Right forelimb (tissue), 1 donor: Measurements from ENCODE around the gene RALGAPA2.

Source experiments
- DNase-seq: peaks from one replicate; pipeline ENCODE4 v3.0.0-alpha.2; 2018

RALGAPA2 gene

GRCh38 chr20:20720158-20720557, 7.7 kb upstream of the RALGAPA2 start:
- no peak for DNase-seq

- no peak for DNase-seq
Measured at GRCh38 chr20:20719411-20719810, 7.0 kb upstream of the RALGAPA2 start.

DNA sequence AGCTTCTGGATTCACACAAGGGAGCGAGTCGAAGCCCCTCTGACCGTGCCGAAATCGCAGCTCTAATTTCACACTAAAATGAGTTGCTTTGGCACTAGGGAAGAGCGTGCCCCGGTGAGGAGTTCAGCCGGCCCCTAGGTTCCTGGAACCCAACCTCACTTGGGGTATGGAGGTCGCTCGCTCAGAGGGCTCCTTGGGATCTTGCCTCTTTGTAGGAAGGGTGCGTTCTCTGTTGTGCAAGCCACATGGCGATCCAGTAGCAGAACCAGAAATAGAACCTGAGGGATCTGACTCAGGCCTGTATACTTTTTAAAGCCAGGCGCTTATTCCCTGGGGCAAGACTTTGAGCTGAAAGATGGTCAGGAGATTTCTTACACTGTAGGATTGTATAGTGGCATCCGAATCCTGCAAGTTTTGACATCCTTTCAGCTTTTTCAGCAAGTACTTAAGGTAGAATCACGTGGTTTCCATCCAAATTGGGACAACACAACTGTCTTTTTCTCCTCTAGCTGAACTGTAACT, 861 bp upstream of the RALGAPA2 start:
- DNase-seq, result no peak

DNA sequence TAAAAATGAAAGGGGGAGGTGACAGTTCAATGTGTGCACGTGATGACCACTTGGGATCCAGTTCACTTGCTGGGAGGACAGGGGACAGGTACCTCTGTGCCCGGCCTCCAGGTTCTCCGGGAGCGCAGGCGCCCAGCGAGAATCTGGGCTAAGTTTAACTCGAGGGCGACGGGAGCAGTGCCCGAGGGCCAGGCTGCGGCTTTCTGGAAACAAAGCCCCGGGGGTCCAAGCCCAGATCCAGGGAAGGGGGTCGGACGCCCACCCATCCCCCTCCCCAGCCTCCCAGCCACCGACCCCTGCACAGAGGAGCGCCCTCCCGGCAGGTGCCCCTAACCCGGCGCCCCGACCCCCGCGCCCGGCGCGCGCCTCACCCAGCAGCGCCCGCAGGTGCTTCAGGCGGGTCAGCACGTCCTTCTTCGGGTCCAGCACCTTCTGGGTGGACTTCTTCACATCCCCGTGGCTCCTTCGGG, 405 bp downstream of the RALGAPA2 start:
- no peak for DNase-seq

DNA sequence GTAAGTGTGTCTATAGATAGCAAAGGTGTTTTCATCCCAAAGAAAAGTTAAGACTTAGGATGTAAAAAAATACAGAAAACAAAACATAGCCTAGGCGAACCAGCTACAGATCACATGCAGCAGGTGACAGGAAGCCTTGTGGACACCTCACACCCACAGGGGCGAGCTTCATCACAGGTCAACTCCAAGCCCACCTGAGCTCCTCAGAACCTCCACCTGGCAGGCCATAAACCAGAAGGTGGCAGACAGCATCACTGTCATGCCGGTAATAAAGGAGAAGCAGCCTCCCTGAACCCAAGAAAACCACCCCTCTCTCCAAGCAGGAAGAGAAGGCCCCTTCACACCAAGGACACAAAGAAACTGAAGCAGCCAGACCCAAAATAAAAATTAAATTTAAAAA, 1.0 kb downstream of the RALGAPA2 start:
- no peak for DNase-seq

GRCh38 chr20:20710443-20711315, 1.8 kb downstream of the RALGAPA2 start:
- no peak for DNase-seq

GRCh38 chr20:20709887-20710286, 2.6 kb downstream of the RALGAPA2 start:
- DNase-seq, result no peak

DNA sequence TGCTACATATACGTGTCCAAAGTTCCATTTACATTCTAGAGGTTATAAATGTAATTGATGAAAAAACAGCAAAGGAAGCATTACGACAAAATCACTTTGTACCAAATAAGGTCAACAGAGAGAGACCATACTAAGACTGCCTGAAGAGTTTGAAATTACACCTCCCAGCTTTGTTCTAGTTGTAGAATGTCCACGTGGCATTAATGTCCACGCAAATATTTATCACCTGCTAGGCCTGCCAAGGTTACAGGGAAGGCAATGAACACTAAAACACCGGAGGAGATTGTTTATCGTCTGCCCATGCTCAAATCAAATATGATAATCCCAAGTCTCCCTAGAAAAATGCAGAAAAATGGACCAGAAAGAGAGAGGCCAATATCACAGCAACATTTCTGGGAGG, 6.2 kb downstream of the RALGAPA2 start:
- no peak for DNase-seq

- DNase-seq, result no peak
Measured at GRCh38 chr20:20702330-20703245, 9.9 kb downstream of the RALGAPA2 start.

- no peak for DNase-seq
Measured at GRCh38 chr20:20699917-20700316, 12.5 kb downstream of the RALGAPA2 start.

- no peak for DNase-seq
Measured at GRCh38 chr20:20699144-20699543, 13.3 kb downstream of the RALGAPA2 start.

DNA sequence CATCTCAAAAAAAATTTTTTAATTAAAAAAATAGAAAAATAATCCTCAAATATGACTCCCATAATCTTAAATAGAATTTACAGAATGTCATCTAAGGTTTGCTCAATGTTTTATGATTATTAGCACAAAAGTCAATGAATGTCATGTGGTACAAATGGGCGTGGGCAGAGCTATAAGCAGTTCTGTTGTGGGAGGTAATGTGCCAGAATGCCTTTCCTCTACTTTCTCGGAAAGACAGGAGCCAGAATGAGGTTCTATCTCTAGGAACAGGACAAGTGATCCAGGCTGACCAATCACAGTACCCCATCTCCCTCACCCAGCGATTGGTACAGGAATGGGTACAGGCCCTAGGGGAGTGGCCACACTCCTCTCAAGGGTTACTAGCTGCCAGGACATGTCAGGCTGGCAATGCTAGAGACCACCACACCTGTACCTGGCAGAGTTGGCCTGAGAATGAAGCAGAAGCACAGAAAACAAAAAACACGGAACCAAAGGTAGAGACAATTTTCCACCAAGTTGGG, 15.1 kb downstream of the RALGAPA2 start:
- DNase-seq, result no peak

DNA sequence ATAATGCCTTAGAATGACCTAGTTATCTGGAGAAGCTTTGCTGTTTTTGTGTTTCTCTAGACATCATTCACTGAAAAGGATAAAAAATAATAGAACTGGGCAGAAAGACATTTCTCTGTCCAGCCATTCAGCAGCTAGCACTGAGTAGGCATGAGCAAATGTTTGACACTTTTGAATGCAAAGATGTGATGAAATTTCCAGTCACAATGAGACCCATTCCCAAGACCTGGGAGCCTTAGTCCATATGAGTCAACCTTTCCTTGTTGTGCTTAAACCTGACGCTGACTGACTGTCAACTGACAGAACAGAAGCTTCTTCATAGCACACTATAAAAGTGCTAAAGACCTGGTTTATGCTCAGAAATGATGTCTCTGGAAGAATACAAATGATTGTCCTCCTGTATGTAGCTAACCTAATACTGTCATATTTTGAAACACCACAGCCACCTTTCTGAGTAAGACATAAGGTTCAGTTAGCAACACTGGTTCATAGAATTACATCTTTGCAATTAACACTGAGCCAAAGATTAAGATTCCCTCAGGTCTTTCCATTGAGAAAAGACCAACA, 17.1 kb downstream of the RALGAPA2 start:
- no peak for DNase-seq

- no peak for DNase-seq
Measured at GRCh38 chr20:20694591-20694990, 17.9 kb downstream of the RALGAPA2 start.

GRCh38 chr20:20692587-20692986, 19.9 kb downstream of the RALGAPA2 start:
- no peak for DNase-seq

- DNase-seq, result no peak
Measured at GRCh38 chr20:20691477-20692235, 20.8 kb downstream of the RALGAPA2 start.

- DNase-seq, result no peak
Measured at GRCh38 chr20:20690676-20691476, 21.6 kb downstream of the RALGAPA2 start.

DNA sequence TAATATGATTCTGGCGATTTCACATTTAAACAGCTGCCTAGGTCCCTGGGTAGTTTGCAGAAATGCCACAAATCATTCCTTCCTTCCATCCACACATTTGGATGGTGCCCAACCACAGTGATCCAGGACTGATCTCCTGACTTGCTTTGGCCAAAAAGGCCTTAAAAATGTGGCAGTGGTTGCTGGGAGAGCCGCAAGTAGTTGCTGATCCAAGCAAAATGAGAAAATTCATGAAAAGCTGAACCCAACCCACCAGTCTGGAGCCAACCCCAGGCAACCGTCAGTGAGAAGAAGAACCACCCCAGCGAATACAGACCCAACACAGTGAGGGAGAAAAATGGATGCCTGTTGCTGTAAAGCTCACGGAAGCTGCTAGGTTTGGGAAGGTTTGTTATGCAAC, 25.1 kb downstream of the RALGAPA2 start:
- no peak for DNase-seq

- DNase-seq, result no peak
Measured at GRCh38 chr20:20685635-20686034, 26.8 kb downstream of the RALGAPA2 start.

- no peak for DNase-seq
Measured at GRCh38 chr20:20683481-20684321, 28.7 kb downstream of the RALGAPA2 start.
